ENCODE results near the gene SPSB2.
"Not testable (repeated sequence)": the region's sequence is repeated elsewhere in the genome, so short reads cannot be mapped to it uniquely, and the experiment has no call there.

Gene SPSB2

GRCh38 chr12:6899837-6900519, 26.9 kb upstream of the SPSB2 start:
- peak; percentile 82 to 91 (median 90) for DNase-seq
- Histone ChIP-seq H3K4me1 (ENCODE audit: control extremely low read depth in 1 of 4, control insufficient read depth in 4 of 4, insufficient read depth in 4 of 4, low read length in 3 of 4) (peaks cover 16 to 37% (median 32%) of the 10 kb centered on the region in 4 experiments), H3K4me3 (ENCODE audit: control insufficient read depth in 1 of 7, extremely low read depth in 1 of 7, insufficient read depth in 4 of 7, low read depth in 2 of 7, low read length in 6 of 7) (no peak overlapping the region), H3K27ac (ENCODE audit: insufficient read depth in 1 of 2, low read depth in 1 of 2, low read length in 2 of 2, poor library complexity in 1 of 2, severe bottlenecking in 2 of 2) (peak overlapping the region in 1 of 2 experiments; percentile 55), H3K27me3 (replicated peaks in 2 of 5; ENCODE audit: control insufficient read depth in 4 of 5, insufficient read depth in 5 of 5, low read length in 4 of 5) (no peaks in the 10 kb centered on the region), H3K9me3 (ENCODE audit: control extremely low read depth in 1 of 5, control insufficient read depth in 4 of 5, insufficient read depth in 2 of 5, low read depth in 1 of 5, low read length in 4 of 5) (no peaks in the 10 kb centered on the region), H3K36me3 (ENCODE audit: control insufficient read depth in 4 of 4, insufficient read depth in 4 of 4, low read length in 3 of 4) (no peaks in the 10 kb centered on the region)
- CTCF ChIA-PET: interaction anchor here (1.2 to 2.4 kb wide), 5 partner anchors 9 to 31 kb away, joined by 4 to 11 read pairs (median 7); no protein-coding TSS in a partner anchor
- WGBS (ENCODE audit: insufficient coverage): 41% methylated on average over 9 of the region's 10 CpGs
- POLR2A ChIA-PET: interaction anchor here (0.7 kb wide), 1 partner anchor 8 kb away, joined by 3 read pairs; no protein-coding TSS in a partner anchor

GRCh38 chr12:6899427-6899826, 26.3 kb upstream of the SPSB2 start:
- no peak for DNase-seq

GRCh38 chr12:6896846-6897435, 23.8 kb upstream of the SPSB2 start:
- Histone ChIP-seq H3K9me3 (ENCODE audit: control extremely low read depth in 1 of 5, control insufficient read depth in 4 of 5, insufficient read depth in 2 of 5, low read depth in 1 of 5, low read length in 4 of 5) (no peaks in the 10 kb centered on the region), H3K27me3 (replicated peaks in 2 of 5; ENCODE audit: control insufficient read depth in 4 of 5, insufficient read depth in 5 of 5, low read length in 4 of 5) (no peaks in the 10 kb centered on the region), H3K4me3 (ENCODE audit: control insufficient read depth in 1 of 7, extremely low read depth in 1 of 7, insufficient read depth in 4 of 7, low read depth in 2 of 7, low read length in 6 of 7) (no peak overlapping the region), H3K4me1 (ENCODE audit: control extremely low read depth in 1 of 4, control insufficient read depth in 4 of 4, insufficient read depth in 4 of 4, low read length in 3 of 4) (peaks cover 2 to 17% (median 15%) of the 10 kb centered on the region in 4 experiments), H3K27ac (ENCODE audit: insufficient read depth in 1 of 2, low read depth in 1 of 2, low read length in 2 of 2, poor library complexity in 1 of 2, severe bottlenecking in 2 of 2) (no peak overlapping the region), H3K36me3 (ENCODE audit: control insufficient read depth in 4 of 4, insufficient read depth in 4 of 4, low read length in 3 of 4) (no peaks in the 10 kb centered on the region)
- POLR2A ChIA-PET: no interaction called here
- CTCF ChIA-PET: interaction anchor here (1.4 to 1.9 kb wide), 3 partner anchors 25 to 28 kb away, joined by 4 to 7 read pairs (median 4); partner anchors contain the start of gene SPSB2
- WGBS (ENCODE audit: insufficient coverage): 98% methylated on average over 4 of the region's 6 CpGs
- DNase-seq: no peak

More at GRCh38 chr12:6899427-6899826, 26.3 kb upstream of the SPSB2 start:
- WGBS (ENCODE audit: insufficient coverage): 61% methylated on average over 3 of the region's 5 CpGs
- peaks cover 13 to 33% (median 28%) of the 10 kb centered on the region in 4 experiments for H3K4me1 ChIP-seq (ENCODE audit: control extremely low read depth in 1 of 4, control insufficient read depth in 4 of 4, insufficient read depth in 4 of 4, low read length in 3 of 4)
- CTCF ChIA-PET: interaction anchor here (1.0 to 2.4 kb wide), 5 partner anchors 8 to 31 kb away, joined by 3 to 11 read pairs (median 5); no protein-coding TSS in a partner anchor
- no peaks in the 10 kb centered on the region for H3K9me3 ChIP-seq (ENCODE audit: control extremely low read depth in 1 of 5, control insufficient read depth in 4 of 5, insufficient read depth in 2 of 5, low read depth in 1 of 5, low read length in 4 of 5)
- H3K27me3 ChIP-seq (replicated peaks in 2 of 5; ENCODE audit: control insufficient read depth in 4 of 5, insufficient read depth in 5 of 5, low read length in 4 of 5): no peaks in the 10 kb centered on the region
- H3K4me3 ChIP-seq (ENCODE audit: control insufficient read depth in 1 of 7, extremely low read depth in 1 of 7, insufficient read depth in 4 of 7, low read depth in 2 of 7, low read length in 6 of 7): no peak overlapping the region
- POLR2A ChIA-PET: no interaction called here
- H3K36me3 ChIP-seq (ENCODE audit: control insufficient read depth in 4 of 4, insufficient read depth in 4 of 4, low read length in 3 of 4): no peaks in the 10 kb centered on the region
- peak overlapping the region in 1 of 2 experiments; percentile 55 for H3K27ac ChIP-seq (ENCODE audit: insufficient read depth in 1 of 2, low read depth in 1 of 2, low read length in 2 of 2, poor library complexity in 1 of 2, severe bottlenecking in 2 of 2)

GRCh38 chr12:6894321-6894720, 21.2 kb upstream of the SPSB2 start:
- Histone ChIP-seq H3K27ac (ENCODE audit: insufficient read depth in 1 of 2, low read depth in 1 of 2, low read length in 2 of 2, poor library complexity in 1 of 2, severe bottlenecking in 2 of 2) (no peak overlapping the region), H3K36me3 (ENCODE audit: control insufficient read depth in 4 of 4, insufficient read depth in 4 of 4, low read length in 3 of 4) (no peaks in the 10 kb centered on the region), H3K9me3 (ENCODE audit: control extremely low read depth in 1 of 5, control insufficient read depth in 4 of 5, insufficient read depth in 2 of 5, low read depth in 1 of 5, low read length in 4 of 5) (no peaks in the 10 kb centered on the region), H3K4me3 (ENCODE audit: control insufficient read depth in 1 of 7, extremely low read depth in 1 of 7, insufficient read depth in 4 of 7, low read depth in 2 of 7, low read length in 6 of 7) (no peak overlapping the region), H3K27me3 (replicated peaks in 2 of 5; ENCODE audit: control insufficient read depth in 4 of 5, insufficient read depth in 5 of 5, low read length in 4 of 5) (no peaks in the 10 kb centered on the region), H3K4me1 (ENCODE audit: control extremely low read depth in 1 of 4, control insufficient read depth in 4 of 4, insufficient read depth in 4 of 4, low read length in 3 of 4) (peaks cover 6 to 21% (median 16%) of the 10 kb centered on the region in 4 experiments)
- CTCF ChIA-PET: interaction anchor here (1.0 to 5.2 kb wide), 7 partner anchors 8 to 82 kb away, joined by 3 to 91 read pairs (median 4); partner anchors contain the start of genes LRRC23 and SPSB2
- POLR2A ChIA-PET: no interaction called here
- no peak for DNase-seq
- WGBS (ENCODE audit: insufficient coverage): no CpG with 5 or more reads among the region's 3 CpGs

- DNase-seq; H3K9me3 ChIP-seq (ENCODE audit: control extremely low read depth in 1 of 5, control insufficient read depth in 4 of 5, insufficient read depth in 2 of 5, low read depth in 1 of 5, low read length in 4 of 5); H3K27me3 ChIP-seq (replicated peaks in 2 of 5; ENCODE audit: control insufficient read depth in 4 of 5, insufficient read depth in 5 of 5, low read length in 4 of 5); H3K36me3 ChIP-seq (ENCODE audit: control insufficient read depth in 4 of 4, insufficient read depth in 4 of 4, low read length in 3 of 4); H3K4me3 ChIP-seq (ENCODE audit: control insufficient read depth in 1 of 7, extremely low read depth in 1 of 7, insufficient read depth in 4 of 7, low read depth in 2 of 7, low read length in 6 of 7); H3K27ac ChIP-seq (ENCODE audit: insufficient read depth in 1 of 2, low read depth in 1 of 2, low read length in 2 of 2, poor library complexity in 1 of 2, severe bottlenecking in 2 of 2); POLR2A ChIA-PET: not testable (repeated sequence)
- WGBS (ENCODE audit: insufficient coverage): 100% methylated on average over 1 of the region's 3 CpGs
- H3K4me1 ChIP-seq (ENCODE audit: control extremely low read depth in 1 of 4, control insufficient read depth in 4 of 4, insufficient read depth in 4 of 4, low read length in 3 of 4): peaks cover 6 to 18% (median 13%) of the 10 kb centered on the region in 4 experiments
- CTCF ChIA-PET: interaction anchor here (1.8 to 5.2 kb wide), 4 partner anchors 11 to 45 kb away, joined by 6 to 91 read pairs (median 16); partner anchors contain the start of genes LRRC23 and SPSB2
Measured at GRCh38 chr12:6892683-6893082, 19.6 kb upstream of the SPSB2 start.

- Histone ChIP-seq H3K4me3 (ENCODE audit: control insufficient read depth in 1 of 7, extremely low read depth in 1 of 7, insufficient read depth in 4 of 7, low read depth in 2 of 7, low read length in 6 of 7) (peak overlapping the region; percentile 50 to 87 (median 73)), H3K36me3 (ENCODE audit: control insufficient read depth in 4 of 4, insufficient read depth in 4 of 4, low read length in 3 of 4) (peaks cover 0 to 4% (median 0%) of the 10 kb centered on the region in 4 experiments), H3K27ac (ENCODE audit: insufficient read depth in 1 of 2, low read depth in 1 of 2, low read length in 2 of 2, poor library complexity in 1 of 2, severe bottlenecking in 2 of 2) (peak overlapping the region; percentile 81 to 93), H3K9me3 (ENCODE audit: control extremely low read depth in 1 of 5, control insufficient read depth in 4 of 5, insufficient read depth in 2 of 5, low read depth in 1 of 5, low read length in 4 of 5) (no peaks in the 10 kb centered on the region), H3K27me3 (replicated peaks in 2 of 5; ENCODE audit: control insufficient read depth in 4 of 5, insufficient read depth in 5 of 5, low read length in 4 of 5) (no peaks in the 10 kb centered on the region), H3K4me1 (ENCODE audit: control extremely low read depth in 1 of 4, control insufficient read depth in 4 of 4, insufficient read depth in 4 of 4, low read length in 3 of 4) (peaks cover 6 to 18% (median 13%) of the 10 kb centered on the region in 4 experiments)
- ChIA-PET POLR2A (interaction anchor here (0.8 to 1.7 kb wide), 5 partner anchors 8 to 119 kb away, joined by 3 to 21 read pairs (median 5); partner anchors contain the start of gene SPSB2), CTCF (interaction anchor here (0.7 to 5.2 kb wide), 14 partner anchors 8 to 73 kb away, joined by 3 to 91 read pairs (median 4); partner anchors contain the start of genes C12orf57, LRRC23, RNU7-1 and SPSB2)
- no peak for DNase-seq
- 80% methylated on average over 2 of the region's 5 CpGs for WGBS (ENCODE audit: insufficient coverage)
Measured at GRCh38 chr12:6891646-6892001, 18.5 kb upstream of the SPSB2 start.

All from common myeloid progenitor, CD34-positive (primary cell).